ENCODE data around the gene IL36A.

- TF ChIP-seq ZNF274 (IDR thresholded peaks at IDR 0.05; ENCODE audit: low read depth, low read length) (no peak), YY1 (IDR thresholded peaks at IDR 0.05; ENCODE audit: insufficient read depth, insufficient read length) (no peak)
These were observed 46.7 kb upstream of the IL36A start for GRCh38 chr2:112958428-112959108.

All from NT2/D1 (cell line).